OCI-LY7 (cell line): Measurements from ENCODE around the gene CTSA.

Experiments
- CTCF ChIP-seq: fragments of 200-600 bp; sonication (generic); conservative IDR thresholded peaks from 2 replicates; pipeline ENCODE4 v1.5.1; 2014; ENCODE audit warnings: mild to moderate bottlenecking, antibody characterized with exemption, low read length, moderate library complexity, mixed read lengths
- EZH2phosphoT487 ChIP-seq: fragments of 200-600 bp; sonication (generic); IDR thresholded peaks from 2 replicates; pipeline ENCODE4 v1.6.1; 2018; ENCODE audit warnings: low read depth, borderline replicate concordance, mild to moderate bottlenecking, mixed run types, antibody characterized with exemption, low read length, moderate library complexity, mixed read lengths

- TF ChIP-seq CTCF, result no peak
- TF ChIP-seq EZH2phosphoT487, result no peak
Observed at GRCh38 chr20:45859916-45860315, 31.2 kb upstream of the CTSA start.
